HG03095 (cell line): ENCODE measurements around the gene SMPD3.

Experiments
- ATAC-seq: cut with Tn5 transposase; IDR thresholded peaks from one replicate; pipeline ENCODE4 v1.9.1; 2021; ENCODE audit warnings: moderate library complexity; ENCODE audit not compliant: unreplicated experiment

Gene SMPD3

DNA sequence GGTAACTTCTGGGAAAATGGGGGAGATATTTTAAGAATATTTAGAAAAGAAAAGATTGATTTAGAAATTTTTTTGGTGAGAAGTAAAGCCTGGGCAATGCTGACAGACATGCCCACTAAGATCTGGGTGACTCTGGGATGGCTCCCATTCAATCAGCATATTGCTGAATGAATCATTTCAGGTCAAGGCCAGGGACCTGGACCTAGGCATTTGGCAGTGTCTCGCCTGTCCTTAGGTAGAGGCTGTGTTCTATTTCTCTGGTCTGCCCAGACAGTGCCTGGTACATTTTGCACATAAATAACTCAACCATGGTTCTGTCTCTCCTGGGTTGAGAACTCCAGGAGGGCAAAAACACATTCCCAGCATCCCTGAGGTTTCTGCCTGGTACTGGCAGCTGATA lies 39.9 kb downstream of the SMPD3 start:
- no peak for ATAC-seq

GRCh38 chr16:68406458-68407152 lies 41.7 kb downstream of the SMPD3 start:
- ATAC-seq: no peak

DNA sequence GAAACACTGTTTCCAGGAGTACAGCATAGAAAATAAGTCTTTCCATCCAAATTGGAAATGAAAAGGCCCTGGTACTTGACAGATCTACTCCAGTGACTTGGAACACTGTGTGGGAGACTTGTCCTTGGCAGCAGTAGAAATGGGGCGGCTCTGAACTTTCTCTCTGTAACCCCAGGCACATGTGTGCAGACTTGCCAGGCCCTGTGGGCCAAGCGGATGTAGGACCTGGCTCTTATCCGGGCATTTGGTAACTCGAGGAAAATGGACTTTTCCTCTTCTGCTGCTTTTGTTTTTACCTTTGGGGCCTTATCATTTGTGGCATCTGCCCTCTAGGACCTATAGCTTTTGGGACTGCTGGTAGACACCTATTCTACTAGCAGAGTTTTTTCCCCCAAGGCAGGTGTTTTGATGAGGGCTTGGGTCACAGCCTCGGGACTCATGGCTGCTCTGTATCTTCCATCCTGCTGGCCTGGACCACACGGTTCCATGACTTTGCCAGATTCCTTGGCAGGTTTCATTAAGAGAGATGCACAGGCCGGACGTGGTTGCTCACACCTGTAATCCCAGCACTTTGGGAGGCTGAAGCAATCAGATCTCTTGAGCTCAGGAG lies 43.5 kb downstream of the SMPD3 start:
- ATAC-seq: no peak

- ATAC-seq: no peak
These were observed 44.6 kb downstream of the SMPD3 start for GRCh38 chr16:68403704-68404103.

- ATAC-seq: no peak
These were observed 45.1 kb downstream of the SMPD3 start for GRCh38 chr16:68403177-68403576.

DNA sequence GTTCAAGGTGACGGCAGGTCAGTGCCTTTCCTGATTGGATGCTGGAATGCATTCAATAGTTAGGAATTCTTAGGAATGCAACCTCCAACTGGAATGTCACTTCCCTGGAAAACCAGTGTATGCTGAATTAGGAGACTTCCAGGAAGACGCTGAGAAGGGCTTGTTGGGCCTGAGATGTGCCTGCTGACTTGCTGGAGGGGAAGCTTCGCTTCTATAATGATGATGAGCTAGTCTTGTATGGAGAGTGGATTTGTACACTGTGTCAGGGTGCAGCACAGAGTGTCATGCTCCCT lies 45.6 kb downstream of the SMPD3 start:
- no peak for ATAC-seq

- no peak for ATAC-seq
These were observed 46.2 kb downstream of the SMPD3 start for GRCh38 chr16:68401871-68402747.

DNA sequence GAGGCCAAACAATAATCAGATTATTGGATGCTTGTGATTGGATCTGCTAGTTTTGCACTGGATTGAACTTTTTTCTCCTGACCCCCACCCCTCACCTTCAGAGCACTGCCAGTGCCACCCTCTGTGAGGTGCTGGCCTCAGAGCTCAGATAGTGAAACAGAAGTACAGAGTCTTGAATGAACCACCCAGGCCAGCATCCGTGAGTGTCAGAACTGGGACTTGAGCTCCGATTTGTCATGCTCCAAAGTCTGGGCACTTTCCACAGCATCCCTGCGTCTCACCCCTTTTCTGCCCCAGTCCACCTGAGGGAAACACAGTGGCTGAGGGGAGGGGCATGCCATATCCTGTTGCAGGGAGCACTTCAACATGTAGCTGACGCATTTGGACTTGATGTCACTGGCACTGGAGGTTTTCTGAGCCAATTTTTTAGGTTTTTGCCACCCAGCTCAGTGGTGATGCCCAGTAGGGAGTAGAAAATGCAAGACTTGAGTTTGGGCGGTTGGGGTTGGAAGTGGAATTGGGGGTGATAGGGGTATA lies 47.3 kb downstream of the SMPD3 start:
- ATAC-seq: no peak

- no peak for ATAC-seq
These were observed 48.0 kb downstream of the SMPD3 start for GRCh38 chr16:68400083-68400923.

GRCh38 chr16:68399456-68399855 lies 48.9 kb downstream of the SMPD3 start:
- no peak for ATAC-seq

GRCh38 chr16:68397710-68398201 lies 50.6 kb downstream of the SMPD3 start:
- no peak for ATAC-seq

DNA sequence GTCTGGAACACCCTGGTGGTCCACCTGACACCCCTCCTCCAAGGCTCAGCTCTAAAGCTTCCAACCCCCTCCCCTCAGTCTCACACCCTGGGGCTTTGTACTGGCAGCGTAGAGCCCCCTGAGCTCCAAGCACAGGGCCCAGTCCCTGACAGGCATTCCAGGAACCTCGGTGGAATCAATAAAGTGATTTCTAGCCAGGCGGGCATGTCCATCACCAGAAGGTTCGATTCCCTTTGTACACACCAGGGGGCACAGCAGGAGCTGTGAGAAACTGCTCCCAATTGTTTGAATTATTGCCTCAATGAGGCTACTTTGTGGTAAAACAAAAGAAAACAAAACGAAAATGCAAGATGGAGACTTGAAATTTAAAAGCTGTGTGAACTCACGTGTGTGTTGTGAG lies 51.8 kb downstream of the SMPD3 start:
- ATAC-seq: no peak

GRCh38 chr16:68395815-68396214 lies 52.5 kb downstream of the SMPD3 start:
- ATAC-seq: no peak

GRCh38 chr16:68395167-68395786 lies 53.0 kb downstream of the SMPD3 start:
- no peak for ATAC-seq

DNA sequence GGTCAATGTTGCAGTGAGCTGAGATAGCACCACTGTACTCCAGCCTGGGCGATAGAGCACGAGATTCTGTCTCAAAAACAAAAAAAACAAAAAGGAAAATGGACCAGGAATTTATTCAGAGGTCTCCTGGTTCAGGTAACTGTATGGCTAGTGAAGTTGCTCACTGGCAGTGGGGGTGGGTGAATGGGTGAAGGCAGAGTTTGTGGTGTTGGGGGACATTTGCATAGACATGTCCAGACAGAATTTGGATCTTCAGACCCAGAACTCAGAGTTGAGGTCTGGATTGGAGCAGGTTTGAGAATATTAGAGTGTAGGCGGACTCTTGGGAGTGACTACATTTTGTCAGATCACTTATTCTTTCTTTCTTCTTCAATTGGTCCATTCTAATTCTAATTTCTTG lies 55.0 kb downstream of the SMPD3 start:
- no peak for ATAC-seq

- ATAC-seq: no peak
These were observed 58.4 kb downstream of the SMPD3 start for GRCh38 chr16:68389750-68390371.

DNA sequence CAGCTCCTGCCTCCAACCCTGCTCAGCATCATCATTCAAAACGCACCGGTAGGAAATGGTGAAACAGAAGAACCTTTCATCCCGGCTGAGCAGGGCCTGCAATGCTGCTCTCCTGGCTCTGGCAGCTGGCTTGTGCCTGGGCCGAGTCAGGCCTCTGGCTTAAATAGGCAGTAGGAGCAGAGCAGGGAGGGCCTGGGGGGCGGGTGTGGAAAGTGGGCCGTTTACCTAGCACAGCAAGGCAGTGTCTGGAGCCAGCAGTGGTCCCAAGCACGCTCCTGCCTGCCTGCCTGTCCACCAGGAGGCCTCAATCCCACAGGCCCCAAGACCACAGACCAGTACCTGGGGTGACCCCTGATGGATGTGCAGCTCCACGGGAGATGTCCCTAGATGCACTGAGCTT lies 59.3 kb downstream of the SMPD3 start:
- ATAC-seq: no peak

GRCh38 chr16:68388124-68388523 lies 60.2 kb downstream of the SMPD3 start:
- ATAC-seq: no peak

DNA sequence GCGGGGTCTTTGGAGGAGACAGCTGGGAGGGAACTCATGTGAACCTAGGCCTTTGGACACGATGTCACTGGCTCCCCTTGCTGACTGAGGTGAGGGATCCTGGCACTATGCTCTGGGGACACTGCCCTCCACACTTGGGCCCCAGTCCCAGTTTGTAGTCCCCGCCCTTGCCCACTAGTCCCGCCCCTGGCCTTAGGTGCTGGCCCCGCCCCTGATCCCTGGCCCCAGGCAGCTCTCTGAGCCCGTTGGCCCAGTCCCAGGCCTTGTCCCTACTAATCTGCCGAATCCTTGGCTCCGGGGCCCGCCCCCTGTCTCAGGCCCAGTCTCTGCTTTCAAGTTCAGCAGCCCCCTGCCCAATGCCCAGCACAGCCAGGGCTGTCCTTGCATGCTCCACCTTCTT lies 61.0 kb downstream of the SMPD3 start:
- ATAC-seq: no peak

DNA sequence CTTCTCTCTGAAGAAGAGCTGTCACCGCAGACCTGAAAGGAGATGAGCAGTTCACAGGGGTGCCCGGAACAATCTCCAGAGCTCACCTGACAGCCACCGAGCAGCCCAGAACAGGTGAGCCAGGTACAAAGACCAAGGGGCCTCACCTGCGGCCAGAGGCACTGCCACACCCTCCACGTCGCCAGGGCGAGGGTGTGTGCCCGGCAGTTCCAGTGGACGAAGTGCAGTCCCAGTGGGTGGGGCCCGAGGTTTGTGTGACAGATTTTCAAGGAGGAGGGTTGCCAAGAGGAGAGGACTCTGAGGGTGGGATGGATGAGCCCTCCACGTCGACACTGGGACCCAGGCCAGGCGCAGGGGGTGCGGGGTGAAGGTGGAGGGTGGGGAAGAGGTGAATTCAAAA lies 61.7 kb downstream of the SMPD3 start:
- ATAC-seq: no peak
